ENCODE data around the gene NKX2-8. TPM values are rescaled to one million over a fixed set of nuclear protein-coding genes. Genes with fewer than 3 reads are reported as not detected.

NKX2-8 gene
- total and polyA plus RNA-seq, 2 experiments from 2014 or later: 0.83 TPM; not detected in 1

- TF ChIP-seq REST (IDR thresholded peaks at IDR 0.05; ENCODE audit: unreplicated experiment): no peak
These were observed 45.6 kb upstream of the NKX2-8 start (continued) for GRCh38 chr14:36627981-36628380.

GRCh38 chr14:36626151-36626550 is 43.7 kb upstream of the NKX2-8 start:
- H3K27ac Mint-ChIP-seq: no peak overlapping the region
- Histone ChIP-seq H4K20me1 (replicated peaks; ENCODE audit: insufficient read depth) (no peaks in the 10 kb centered on the region), H3F3A (replicated peaks; ENCODE audit: low read depth) (no peaks in the 10 kb centered on the region; the same call in 1 of the 2 replicates), H3K9me2 (ENCODE audit: insufficient read depth) (no peaks in the 10 kb centered on the region), H3K4me2 (no peak overlapping the region), H3K79me2 (replicated peaks; ENCODE audit: insufficient read depth) (no peaks in the 10 kb centered on the region), H3K36me3 (ENCODE audit: insufficient read depth) (no peaks in the 10 kb centered on the region), H3K27ac (ENCODE audit: low read depth) (no peak overlapping the region), H3K4me3 (no peak overlapping the region), H3K4me1 (ENCODE audit: insufficient read depth) (no peaks in the 10 kb centered on the region), H2AFZ (peak overlapping the region; percentile 84), H3K27me3 (ENCODE audit: insufficient read depth) (no peaks in the 10 kb centered on the region)
- DNase-seq (ENCODE audit: low spot score) (no peak), ATAC-seq (no peak; the same call in 2 of the 3 replicates)
- H3K4me1 Mint-ChIP-seq: peaks cover 7% of the 10 kb centered on the region; the same call in 2 of the 3 replicates
- H3K9me3 Mint-ChIP-seq: peaks cover 7% of the 10 kb centered on the region; the same call in 1 of the 3 replicates
- no peaks in the 10 kb centered on the region for H3K36me3 Mint-ChIP-seq (ENCODE audit: low read depth)
- H3K27me3 Mint-ChIP-seq (ENCODE audit: insufficient read depth, low read depth, poor library complexity): no peaks in the 10 kb centered on the region
- H3K4me3 Mint-ChIP-seq: no peak overlapping the region
- TF ChIP-seq POLR2AphosphoS5 (IDR thresholded peaks at IDR 0.05; ENCODE audit: low read depth): no peak
- TF ChIP-seq NANOG (IDR thresholded peaks at IDR 0.05; ENCODE audit: borderline replicate concordance): no peak
- no peak for TF ChIP-seq EZH2phosphoT487 (IDR thresholded peaks at IDR 0.05; ENCODE audit: unreplicated experiment)
- no peak for TF ChIP-seq CTCF (conservative IDR thresholded peaks at IDR 0.05; ENCODE audit: low read depth in 2 of 2)
- TF ChIP-seq REST (IDR thresholded peaks at IDR 0.05; ENCODE audit: unreplicated experiment): no peak
- no peak for TF ChIP-seq ETS1 (IDR thresholded peaks at IDR 0.05)
- no peak for TF ChIP-seq STAT1 (IDR thresholded peaks at IDR 0.05; ENCODE audit: unreplicated experiment)
- TF ChIP-seq JUNB (IDR thresholded peaks at IDR 0.05; ENCODE audit: unreplicated experiment): no peak
- TF ChIP-seq ZNF114 (CRISPR knock-in tag; IDR thresholded peaks at IDR 0.05): no peak
- no peak for TF ChIP-seq CREB1 (CRISPR knock-in tag; IDR thresholded peaks at IDR 0.05; ENCODE audit: low read depth)
- no peak for TF ChIP-seq ZNF331 (CRISPR knock-in tag; IDR thresholded peaks at IDR 0.05; ENCODE audit: low read depth)
- TF ChIP-seq EZH2 (IDR thresholded peaks at IDR 0.05; ENCODE audit: low read depth, unreplicated experiment): no peak
